Measurements from ENCODE around the gene SEMA5A. TPM values are rescaled to one million over a fixed set of nuclear protein-coding genes. Genes with fewer than 3 reads are reported as not detected.

SEMA5A gene
- total RNA-seq, 1 donor from 2014 or later, result 1.6 TPM

DNA sequence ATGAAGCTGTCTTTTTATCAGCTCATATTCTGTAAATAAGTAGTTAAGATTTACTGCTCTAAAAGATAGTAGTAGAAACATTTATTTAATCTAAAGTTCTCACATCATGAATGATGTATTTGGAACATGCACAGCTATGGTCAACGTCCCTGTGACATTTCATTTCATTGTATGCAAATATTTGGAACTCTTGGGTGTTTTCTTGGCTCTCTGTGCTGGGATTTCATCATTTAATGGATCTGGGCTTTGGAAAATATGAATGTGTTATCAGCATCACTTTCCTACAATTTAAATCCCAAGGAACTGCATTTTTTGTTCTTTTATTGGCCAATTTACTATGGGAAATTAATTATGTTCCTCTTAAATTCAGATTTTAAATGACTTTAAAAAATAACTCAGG lies 462.9 kb downstream of the SEMA5A start:
- FAIRE-seq (no peak), DNase-seq (ENCODE audit: low read depth) (no peak)
- TF ChIP-seq, protein P1, sequence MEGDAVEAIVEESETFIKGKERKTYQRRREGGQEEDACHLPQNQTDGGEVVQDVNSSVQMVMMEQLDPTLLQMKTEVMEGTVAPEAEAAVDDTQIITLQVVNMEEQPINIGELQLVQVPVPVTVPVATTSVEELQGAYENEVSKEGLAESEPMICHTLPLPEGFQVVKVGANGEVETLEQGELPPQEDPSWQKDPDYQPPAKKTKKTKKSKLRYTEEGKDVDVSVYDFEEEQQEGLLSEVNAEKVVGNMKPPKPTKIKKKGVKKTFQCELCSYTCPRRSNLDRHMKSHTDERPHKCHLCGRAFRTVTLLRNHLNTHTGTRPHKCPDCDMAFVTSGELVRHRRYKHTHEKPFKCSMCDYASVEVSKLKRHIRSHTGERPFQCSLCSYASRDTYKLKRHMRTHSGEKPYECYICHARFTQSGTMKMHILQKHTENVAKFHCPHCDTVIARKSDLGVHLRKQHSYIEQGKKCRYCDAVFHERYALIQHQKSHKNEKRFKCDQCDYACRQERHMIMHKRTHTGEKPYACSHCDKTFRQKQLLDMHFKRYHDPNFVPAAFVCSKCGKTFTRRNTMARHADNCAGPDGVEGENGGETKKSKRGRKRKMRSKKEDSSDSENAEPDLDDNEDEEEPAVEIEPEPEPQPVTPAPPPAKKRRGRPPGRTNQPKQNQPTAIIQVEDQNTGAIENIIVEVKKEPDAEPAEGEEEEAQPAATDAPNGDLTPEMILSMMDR (IDR thresholded peaks at IDR 0.05; ENCODE audit: insufficient read depth, low read length, severe bottlenecking), result no peak

DNA sequence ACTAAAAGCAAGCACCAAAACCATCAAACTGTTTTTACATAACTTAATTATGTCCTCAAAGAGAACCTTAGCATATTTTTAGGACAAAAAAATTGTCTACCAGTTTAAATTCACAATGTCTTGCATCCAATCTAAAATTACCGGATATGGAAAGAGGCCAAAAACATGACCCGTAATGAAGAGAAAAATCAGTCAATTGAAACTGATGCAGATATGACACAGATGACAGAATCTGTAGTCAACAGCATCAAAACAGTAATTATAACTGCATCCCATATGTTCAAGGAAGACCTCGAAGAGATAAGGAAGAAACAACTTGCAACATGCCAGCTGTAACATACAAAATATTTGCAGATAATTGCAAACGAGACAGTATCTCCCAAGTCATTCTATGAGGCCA lies 473.2 kb downstream of the SEMA5A start:
- Histone ChIP-seq H3K4me3 (ENCODE audit: low read depth, low read length) (no peak overlapping the region), H3K27me3 (ENCODE audit: control insufficient read depth, insufficient read depth, low read length) (no peaks in the 10 kb centered on the region), H3K36me3 (ENCODE audit: control insufficient read depth, insufficient read depth, low read length) (no peaks in the 10 kb centered on the region)
- TF ChIP-seq, protein P1 (IDR thresholded peaks at IDR 0.05; ENCODE audit: insufficient read depth, low read length, severe bottlenecking), result no peak
- DNase-seq (ENCODE audit: low read depth) (no peak), FAIRE-seq (no peak)

More for the DNA sequence above, 462.9 kb downstream of the SEMA5A start:
- Histone ChIP-seq H3K36me3 (ENCODE audit: control insufficient read depth, insufficient read depth, low read length) (no peaks in the 10 kb centered on the region), H3K4me3 (ENCODE audit: low read depth, low read length) (no peak overlapping the region), H3K27me3 (ENCODE audit: control insufficient read depth, insufficient read depth, low read length) (no peaks in the 10 kb centered on the region)

DNA sequence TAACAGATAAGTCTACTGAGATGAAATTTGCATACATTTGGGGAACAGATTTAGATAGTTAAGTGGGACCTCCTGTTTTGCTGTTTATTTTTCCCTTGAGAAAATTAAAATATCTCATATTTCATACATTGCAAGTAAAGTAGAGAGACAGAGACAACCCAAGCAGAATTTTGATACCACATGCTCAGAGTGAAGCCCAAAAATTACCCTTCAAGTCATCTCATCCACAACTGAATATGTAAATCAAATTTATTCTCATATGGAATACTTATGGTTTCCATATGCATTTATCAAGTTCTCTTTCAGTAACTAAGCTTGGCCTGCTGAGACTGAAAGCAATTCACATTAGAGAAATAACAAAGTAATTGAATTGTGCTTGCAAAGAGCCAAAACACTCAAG lies 474.4 kb downstream of the SEMA5A start:
- H3K4me3 ChIP-seq (ENCODE audit: low read depth, low read length), result no peak overlapping the region
- DNase-seq (ENCODE audit: low read depth) (no peak), FAIRE-seq (no peak)
- H3K27me3 ChIP-seq (ENCODE audit: control insufficient read depth, insufficient read depth, low read length), result no peaks in the 10 kb centered on the region
- H3K36me3 ChIP-seq (ENCODE audit: control insufficient read depth, insufficient read depth, low read length), result no peaks in the 10 kb centered on the region
- TF ChIP-seq, protein P1 (IDR thresholded peaks at IDR 0.05; ENCODE audit: insufficient read depth, low read length, severe bottlenecking), result no peak

DNA sequence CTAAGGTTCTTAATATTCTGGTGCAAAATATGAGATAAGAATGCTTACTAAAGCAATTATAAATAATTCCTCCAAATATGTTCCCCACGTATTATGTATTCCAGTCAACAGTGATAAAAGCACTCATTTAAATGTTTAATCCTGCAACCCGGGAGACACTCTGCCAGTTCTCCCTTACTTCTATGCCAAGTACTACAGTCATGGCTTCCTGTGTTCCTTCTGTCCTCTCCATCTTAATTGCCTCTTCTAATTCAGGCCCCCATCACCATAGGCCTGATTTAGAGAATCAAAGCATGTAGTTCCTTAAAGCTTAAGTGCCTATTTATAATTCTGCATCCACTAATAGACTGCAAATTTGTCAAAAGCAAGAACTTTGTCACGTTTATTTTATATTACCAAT lies 474.8 kb downstream of the SEMA5A start:
- Histone ChIP-seq H3K4me3 (ENCODE audit: low read depth, low read length) (no peak overlapping the region), H3K36me3 (ENCODE audit: control insufficient read depth, insufficient read depth, low read length) (no peaks in the 10 kb centered on the region), H3K27me3 (ENCODE audit: control insufficient read depth, insufficient read depth, low read length) (no peaks in the 10 kb centered on the region)
- TF ChIP-seq, protein P1 (IDR thresholded peaks at IDR 0.05; ENCODE audit: insufficient read depth, low read length, severe bottlenecking), result no peak
- FAIRE-seq (no peak), DNase-seq (ENCODE audit: low read depth) (no peak)

DNA sequence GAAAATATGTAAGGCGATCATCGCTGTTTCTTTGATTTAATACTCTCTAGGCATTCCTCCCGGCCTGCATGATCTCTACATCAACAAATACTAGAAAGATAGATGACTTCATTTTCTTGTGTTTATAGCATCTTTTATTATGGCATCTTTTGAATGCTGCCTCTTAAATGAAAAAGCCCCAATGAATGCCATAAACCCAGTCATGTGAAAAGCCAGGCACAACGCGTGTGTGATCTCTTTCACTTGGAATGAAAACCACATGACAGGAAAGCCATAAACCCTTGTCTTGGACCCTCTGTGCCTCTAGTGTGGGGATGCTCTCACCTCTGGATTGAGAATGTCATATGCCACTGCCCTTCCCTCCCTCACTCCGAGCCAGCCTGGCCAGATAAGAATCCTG lies 476.2 kb downstream of the SEMA5A start:
- no peaks in the 10 kb centered on the region for H3K27me3 ChIP-seq (ENCODE audit: control insufficient read depth, insufficient read depth, low read length)
- no peak for DNase-seq (ENCODE audit: low read depth)
- no peak for FAIRE-seq
- no peak overlapping the region for H3K4me3 ChIP-seq (ENCODE audit: low read depth, low read length)
- no peaks in the 10 kb centered on the region for H3K36me3 ChIP-seq (ENCODE audit: control insufficient read depth, insufficient read depth, low read length)
- TF ChIP-seq, protein P1 (IDR thresholded peaks at IDR 0.05; ENCODE audit: insufficient read depth, low read length, severe bottlenecking), result no peak

DNA sequence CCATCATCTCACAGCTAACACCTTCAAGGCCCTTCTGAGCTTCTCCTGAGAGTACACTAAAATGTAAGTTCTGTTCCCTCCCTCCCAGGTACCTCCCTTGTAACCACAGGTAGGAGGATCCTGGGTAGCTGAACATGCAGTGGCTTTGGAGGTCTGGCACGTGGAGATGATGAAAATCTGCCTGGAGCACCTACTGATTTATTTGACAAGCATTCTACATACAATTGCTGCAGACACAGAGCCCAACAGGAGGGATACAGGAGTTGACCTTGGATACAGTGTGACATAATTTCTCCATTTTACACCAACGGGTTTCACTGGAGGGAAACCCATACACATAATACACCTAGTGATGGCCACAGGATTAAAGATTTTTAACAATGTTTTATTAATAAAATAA lies 478.7 kb downstream of the SEMA5A start:
- no peak for DNase-seq (ENCODE audit: low read depth)
- H3K4me3 ChIP-seq (ENCODE audit: low read depth, low read length), result no peak overlapping the region
- TF ChIP-seq, protein P1 (IDR thresholded peaks at IDR 0.05; ENCODE audit: insufficient read depth, low read length, severe bottlenecking), result no peak
- FAIRE-seq, result no peak
- no peaks in the 10 kb centered on the region for H3K27me3 ChIP-seq (ENCODE audit: control insufficient read depth, insufficient read depth, low read length)
- no peaks in the 10 kb centered on the region for H3K36me3 ChIP-seq (ENCODE audit: control insufficient read depth, insufficient read depth, low read length)

Measured in bronchial epithelial cell (primary cell).